ENCODE data around the gene GALNT7.

The GALNT7 gene

DNA sequence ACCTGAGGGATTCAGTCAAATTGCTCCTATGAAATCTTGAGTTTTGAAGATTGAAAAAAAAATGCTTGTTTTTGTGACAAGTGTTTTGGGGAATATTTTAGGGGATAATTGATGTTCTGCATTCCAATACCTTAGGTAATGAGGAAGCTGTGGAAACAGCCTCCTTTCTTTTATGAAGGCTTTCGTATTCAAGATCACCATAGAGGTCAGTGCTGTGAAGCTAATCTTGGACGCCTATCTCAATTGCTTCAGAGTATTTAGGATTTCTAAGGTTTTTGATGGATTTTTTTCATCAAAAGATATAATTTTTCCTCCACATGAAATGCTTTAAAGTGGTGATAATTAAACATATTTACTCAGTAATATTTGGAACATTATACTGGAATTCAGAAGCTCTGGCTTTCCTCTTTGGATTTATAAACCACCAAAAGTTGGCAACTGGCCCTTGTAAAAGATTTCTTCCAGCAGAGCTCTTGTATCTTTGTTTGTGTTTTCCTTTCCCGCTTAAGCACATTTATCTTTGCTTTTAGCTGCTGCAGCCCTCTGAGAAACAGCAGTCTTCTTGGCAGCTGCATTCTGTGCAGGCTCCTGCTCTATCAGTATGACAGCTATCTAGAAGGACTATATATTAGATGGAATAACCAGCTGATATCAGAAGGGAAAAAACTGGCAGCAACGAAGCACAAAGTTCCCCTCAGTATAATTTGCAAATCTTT is 101.9 kb downstream of the GALNT7 start:
- TF ChIP-seq JUND (IDR thresholded peaks at IDR 0.05; ENCODE audit: low read depth), result no peak
- no peak for DNase-seq (ENCODE audit: low read depth in 1 of 2, low spot score in 1 of 2)
- in situ Hi-C loops (cut with HindIII; ENCODE audit: low pct_unique_long_range_greater_than_20kb, low sequenced_read_pairs), result no loop called here

- in situ Hi-C loops (cut with HindIII; ENCODE audit: low pct_unique_long_range_greater_than_20kb, low sequenced_read_pairs), result no loop called here
- TF ChIP-seq JUND (IDR thresholded peaks at IDR 0.05; ENCODE audit: low read depth), result no peak
- no peak for DNase-seq (ENCODE audit: low read depth in 1 of 2, low spot score in 1 of 2)
These were observed 103.7 kb downstream of the GALNT7 start for GRCh38 chr4:173272314-173272713.

DNA sequence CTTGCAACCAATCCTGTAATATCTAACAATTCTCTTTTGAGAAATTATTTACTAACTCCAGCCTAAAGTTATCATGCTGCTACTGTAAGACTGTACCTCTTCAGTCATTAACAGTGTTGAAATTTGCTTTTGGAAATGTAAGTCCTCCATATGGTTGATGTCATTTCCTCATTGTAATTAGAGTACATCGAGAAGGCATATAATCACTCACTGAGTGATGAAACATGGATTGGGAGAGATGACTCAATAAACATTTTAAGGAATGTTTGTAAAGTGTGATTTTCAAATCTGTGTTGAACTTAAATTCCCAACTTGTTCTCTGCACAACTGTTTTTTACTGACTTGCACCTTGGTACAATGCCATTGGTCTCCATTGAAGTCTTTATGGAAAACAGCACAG is 104.4 kb downstream of the GALNT7 start:
- DNase-seq (ENCODE audit: low read depth in 1 of 2, low spot score in 1 of 2), result no peak
- in situ Hi-C loops (cut with HindIII; ENCODE audit: low pct_unique_long_range_greater_than_20kb, low sequenced_read_pairs), result no loop called here
- TF ChIP-seq JUND (IDR thresholded peaks at IDR 0.05; ENCODE audit: low read depth), result no peak

GRCh38 chr4:173273941-173274340 is 105.3 kb downstream of the GALNT7 start:
- in situ Hi-C loops (cut with HindIII; ENCODE audit: low pct_unique_long_range_greater_than_20kb, low sequenced_read_pairs), result no loop called here
- no peak for DNase-seq (ENCODE audit: low read depth in 1 of 2, low spot score in 1 of 2)
- TF ChIP-seq JUND (IDR thresholded peaks at IDR 0.05; ENCODE audit: low read depth), result no peak

GRCh38 chr4:173274744-173275143 is 106.1 kb downstream of the GALNT7 start:
- no peak for DNase-seq (ENCODE audit: low read depth in 1 of 2, low spot score in 1 of 2)
- in situ Hi-C loops (cut with HindIII; ENCODE audit: low pct_unique_long_range_greater_than_20kb, low sequenced_read_pairs), result no loop called here
- TF ChIP-seq JUND (IDR thresholded peaks at IDR 0.05; ENCODE audit: low read depth), result no peak

- no peak for DNase-seq (ENCODE audit: low read depth in 1 of 2, low spot score in 1 of 2)
- in situ Hi-C loops (cut with HindIII; ENCODE audit: low pct_unique_long_range_greater_than_20kb, low sequenced_read_pairs), result no loop called here
- no peak for TF ChIP-seq JUND (IDR thresholded peaks at IDR 0.05; ENCODE audit: low read depth)
These were observed 106.5 kb downstream of the GALNT7 start for GRCh38 chr4:173275150-173275549.

DNA sequence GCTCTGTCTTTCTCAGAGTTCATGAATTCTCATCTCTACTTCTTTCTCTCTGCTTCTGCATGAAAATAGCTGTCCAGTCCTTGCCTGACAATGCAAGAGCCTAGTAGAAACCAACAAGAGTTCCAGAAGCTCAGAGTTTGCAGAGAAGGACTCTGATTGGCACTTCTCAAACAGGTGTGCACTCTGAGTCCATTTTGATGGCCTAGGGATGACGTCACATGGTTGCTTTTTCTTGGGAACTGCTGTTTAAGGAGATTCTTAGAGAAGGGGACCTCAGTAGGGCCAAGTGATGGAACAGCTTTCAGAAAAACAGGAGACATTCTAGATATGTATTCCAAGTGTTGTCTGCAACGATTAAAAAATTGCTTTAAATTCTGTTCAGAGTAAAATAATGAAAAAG is 108.7 kb downstream of the GALNT7 start:
- no peak for DNase-seq (ENCODE audit: low read depth in 1 of 2, low spot score in 1 of 2)
- in situ Hi-C loops (cut with HindIII; ENCODE audit: low pct_unique_long_range_greater_than_20kb, low sequenced_read_pairs), result no loop called here
- TF ChIP-seq JUND (IDR thresholded peaks at IDR 0.05; ENCODE audit: low read depth), result no peak

GRCh38 chr4:173280998-173281397 is 112.4 kb downstream of the GALNT7 start:
- in situ Hi-C loops (cut with HindIII; ENCODE audit: low pct_unique_long_range_greater_than_20kb, low sequenced_read_pairs), result no loop called here
- DNase-seq (ENCODE audit: low read depth in 1 of 2, low spot score in 1 of 2), result peak in 1 of 2 experiments; percentile 4
- TF ChIP-seq JUND (IDR thresholded peaks at IDR 0.05; ENCODE audit: low read depth), result no peak

GRCh38 chr4:173281406-173282255 is 113.0 kb downstream of the GALNT7 start:
- in situ Hi-C loops (cut with HindIII; ENCODE audit: low pct_unique_long_range_greater_than_20kb, low sequenced_read_pairs), result no loop called here
- no peak for DNase-seq (ENCODE audit: low read depth in 1 of 2, low spot score in 1 of 2)
- TF ChIP-seq JUND (IDR thresholded peaks at IDR 0.05; ENCODE audit: low read depth), result no peak

DNA sequence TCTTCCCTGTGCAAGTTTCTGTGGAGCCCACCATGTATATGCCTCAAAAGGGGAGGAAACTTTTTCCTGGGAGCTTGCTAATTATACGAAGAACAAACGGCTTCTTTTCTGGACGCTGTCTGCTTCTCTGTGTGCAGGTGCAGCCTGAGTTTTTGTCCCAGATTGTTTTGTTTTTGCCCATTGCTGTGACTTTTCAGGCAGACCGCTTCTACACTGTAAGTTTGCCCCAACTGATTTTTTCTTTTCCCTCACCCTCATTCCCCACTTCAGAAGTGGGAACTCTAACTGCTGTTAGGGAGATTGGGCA is 113.6 kb downstream of the GALNT7 start:
- no peak for DNase-seq (ENCODE audit: low read depth in 1 of 2, low spot score in 1 of 2)
- in situ Hi-C loops (cut with HindIII; ENCODE audit: low pct_unique_long_range_greater_than_20kb, low sequenced_read_pairs), result no loop called here
- no peak for TF ChIP-seq JUND (IDR thresholded peaks at IDR 0.05; ENCODE audit: low read depth)

DNA sequence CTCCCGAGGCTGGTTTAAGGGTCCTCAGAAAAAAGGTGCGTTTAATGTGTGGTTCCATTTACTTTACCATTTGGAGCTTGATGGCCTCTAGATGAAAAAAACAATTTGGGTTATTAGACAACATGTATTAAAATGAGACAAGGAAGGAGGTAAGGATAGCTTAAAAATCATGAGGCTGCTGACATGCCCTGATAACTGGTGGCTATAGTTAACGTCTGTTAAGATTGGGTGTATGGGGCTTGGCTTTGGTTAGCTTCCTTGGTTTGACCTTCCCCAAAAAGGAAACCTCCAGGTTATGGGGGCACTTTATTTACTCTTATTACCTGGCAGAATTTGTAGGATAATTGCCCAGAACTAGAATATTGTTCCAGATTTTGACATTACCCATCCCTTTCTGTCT is 114.0 kb downstream of the GALNT7 start:
- DNase-seq (ENCODE audit: low read depth in 1 of 2, low spot score in 1 of 2), result no peak
- no peak for TF ChIP-seq JUND (IDR thresholded peaks at IDR 0.05; ENCODE audit: low read depth)
- in situ Hi-C loops (cut with HindIII; ENCODE audit: low pct_unique_long_range_greater_than_20kb, low sequenced_read_pairs), result no loop called here

- no peak for TF ChIP-seq JUND (IDR thresholded peaks at IDR 0.05; ENCODE audit: low read depth)
- DNase-seq (ENCODE audit: low read depth in 1 of 2, low spot score in 1 of 2), result no peak
- in situ Hi-C loops (cut with HindIII; ENCODE audit: low pct_unique_long_range_greater_than_20kb, low sequenced_read_pairs), result no loop called here
These were observed 115.9 kb downstream of the GALNT7 start for GRCh38 chr4:173284463-173284862.

- in situ Hi-C loops (cut with HindIII; ENCODE audit: low pct_unique_long_range_greater_than_20kb, low sequenced_read_pairs), result no loop called here
- no peak for TF ChIP-seq JUND (IDR thresholded peaks at IDR 0.05; ENCODE audit: low read depth)
- no peak for DNase-seq (ENCODE audit: low read depth in 1 of 2, low spot score in 1 of 2)
These were observed 118.9 kb downstream of the GALNT7 start for GRCh38 chr4:173287486-173287885.
